ENCODE measurements around the gene TUBAL3. TPM values are rescaled to one million over a fixed set of nuclear protein-coding genes. Genes with fewer than 3 reads are reported as not detected.

TUBAL3 gene
- total RNA-seq, 1 experiment from 2014 or later, result not detected

- no CpG with 5 or more reads among the region's 4 CpGs for WGBS (ENCODE audit: extremely low coverage, insufficient read length, low lambda C conversion rate)
Observed at GRCh38 chr10:5441106-5441505, 36.5 kb upstream of the TUBAL3 start.

More at GRCh38 chr10:5441106-5441505, 36.5 kb upstream of the TUBAL3 start:
- peak overlapping the region in 1 of 3 experiments; percentile 11; a peak in 1 of 7 replicates for H3K27ac Mint-ChIP-seq
- Histone ChIP-seq H3K18ac (ENCODE audit: insufficient read length, low read depth, low read length) (no peak overlapping the region), H4K20me1 (ENCODE audit: control insufficient read depth, insufficient read depth, insufficient read length) (no peaks in the 10 kb centered on the region), H3K23ac (ENCODE audit: insufficient read length, low read depth, low read length) (no peak overlapping the region), H2BK5ac (ENCODE audit: insufficient read length, low read length) (no peak overlapping the region), H4K8ac (replicated peaks; ENCODE audit: insufficient read length, low read depth, low read length) (no peak overlapping the region), H3K14ac (ENCODE audit: insufficient read depth, low read length) (no peak overlapping the region), H3K79me1 (ENCODE audit: insufficient read depth, low read depth, low read length, poor library complexity, severe bottlenecking) (no peaks in the 10 kb centered on the region), H3K27ac (ENCODE audit: insufficient read length, low read depth, low read length) (no peak overlapping the region), H3K56ac (ENCODE audit: insufficient read length, low read depth, low read length) (no peak overlapping the region), H2BK120ac (ENCODE audit: low read depth, low read length, poor library complexity, severe bottlenecking) (no peak overlapping the region), H3T11ph (ENCODE audit: low read length) (no peak overlapping the region), H2BK15ac (ENCODE audit: low read depth, low read length) (no peak overlapping the region), H4K5ac (ENCODE audit: insufficient read length, low read depth, low read length) (no peak overlapping the region), H4K91ac (ENCODE audit: insufficient read length, low read depth, low read length) (no peak overlapping the region), H3K9ac (ENCODE audit: extremely low read depth, insufficient read length, low read length) (no peak overlapping the region), H2BK12ac (ENCODE audit: insufficient read length, low read depth, low read length) (no peak overlapping the region), H3K27me3 (ENCODE audit: insufficient read depth, low read length) (no peaks in the 10 kb centered on the region), H2AFZ (ENCODE audit: low read length) (no peak overlapping the region), H2AK5ac (ENCODE audit: insufficient read length, low read length) (no peak overlapping the region), H3K4ac (ENCODE audit: low read depth, low read length) (no peak overlapping the region), H3K23me2 (ENCODE audit: insufficient read length, low read depth, low read length, poor library complexity, severe bottlenecking) (no peaks in the 10 kb centered on the region), H3K4me2 (ENCODE audit: insufficient read depth, insufficient read length, low read length) (no peak overlapping the region), H3K79me2 (ENCODE audit: insufficient read depth, low read length) (no peaks in the 10 kb centered on the region), H2BK20ac (ENCODE audit: low read depth, low read length, poor library complexity, severe bottlenecking) (no peak overlapping the region), H3K4me1 (ENCODE audit: insufficient read depth, low read length) (no peaks in the 10 kb centered on the region), H3K9me3 (ENCODE audit: control insufficient read depth, low read depth, low read length) (no peaks in the 10 kb centered on the region)
- H3K27me3 Mint-ChIP-seq (ENCODE audit: low read depth), result no peaks in the 10 kb centered on the region
- no peak overlapping the region for H3K4me3 Mint-ChIP-seq
- DNase-seq, result no peak
- H3K36me3 Mint-ChIP-seq (ENCODE audit: insufficient read depth in 1 of 3, low read depth in 3 of 3), result no peaks in the 10 kb centered on the region; a peak in 3 of 7 replicates
- no peak for TF ChIP-seq CTCF (conservative IDR thresholded peaks at IDR 0.05)
- peaks cover 4 to 5% of the 10 kb centered on the region in 2 experiments for H3K4me1 Mint-ChIP-seq
- no peaks in the 10 kb centered on the region for H3K9me3 Mint-ChIP-seq
